GM23248 (cell line): Measurements from ENCODE around the gene SLC8A2. TPM values are rescaled to one million over a fixed set of nuclear protein-coding genes. Genes with fewer than 3 reads are reported as not detected.

Experiments used
- DNase-seq: peaks from one replicate; pipeline ENCODE4 v3.0.0-alpha.2; 2015
- H2AFZ ChIP-seq: fragments of 200-600 bp; sonication (generic); 2 replicates; pipeline ENCODE4 v1.6.1; 2016; ENCODE audit warnings: antibody characterized with exemption
- H3F3A ChIP-seq: fragments of 200-600 bp; sonication (generic); 2 replicates; pipeline ENCODE4 v1.6.1; 2016; ENCODE audit warnings: mild to moderate bottlenecking, antibody characterized with exemption, mixed run types; ENCODE audit not compliant: insufficient read depth
- H3K27ac ChIP-seq: fragments of 200-600 bp; sonication (generic); 2 replicates; pipeline ENCODE4 v1.5.1; 2016; ENCODE audit warnings: mild to moderate bottlenecking
- H3K27me3 ChIP-seq: fragments of 200-600 bp; sonication (generic); replicated peaks from 2 replicates; pipeline ENCODE4 v1.6.1; 2016; ENCODE audit warnings: mild to moderate bottlenecking; ENCODE audit not compliant: insufficient read depth
- H3K36me3 ChIP-seq: fragments of 200-600 bp; sonication (generic); 2 replicates; pipeline ENCODE4 v1.6.1; 2016; ENCODE audit warnings: low read depth, mild to moderate bottlenecking
- H3K4me1 ChIP-seq: fragments of 200-600 bp; sonication (generic); 2 replicates; pipeline ENCODE4 v1.6.1; 2016; ENCODE audit warnings: mild to moderate bottlenecking; ENCODE audit not compliant: insufficient read depth
- H3K4me2 ChIP-seq: fragments of 200-600 bp; sonication (generic); one replicate; pipeline ENCODE4 v1.6.1; 2016; ENCODE audit warnings: mild to moderate bottlenecking; ENCODE audit not compliant: unreplicated experiment
- H3K4me3 ChIP-seq: fragments of 200-600 bp; sonication (generic); 2 replicates; pipeline ENCODE4 v1.5.1; 2016; ENCODE audit warnings: mild to moderate bottlenecking
- H3K79me2 ChIP-seq: fragments of 200-600 bp; sonication (generic); 2 replicates; pipeline ENCODE4 v1.6.1; 2016; ENCODE audit warnings: mild to moderate bottlenecking; ENCODE audit not compliant: insufficient read depth
- H3K9ac ChIP-seq: fragments of 200-600 bp; sonication (generic); 2 replicates; pipeline ENCODE4 v1.6.1; 2016; ENCODE audit warnings: mild to moderate bottlenecking
- H3K9me2 ChIP-seq: fragments of 200-600 bp; sonication (generic); 2 replicates; pipeline ENCODE4 v1.6.1; 2016; ENCODE audit warnings: mixed run types, mild to moderate bottlenecking, moderate library complexity; ENCODE audit not compliant: insufficient read depth
- H3K9me3 ChIP-seq: fragments of 200-600 bp; sonication (generic); one replicate; pipeline ENCODE4 v1.6.1; 2017; ENCODE audit warnings: low read depth
- H4K20me1 ChIP-seq: fragments of 200-600 bp; sonication (generic); 2 replicates; pipeline ENCODE4 v1.6.0; 2016; ENCODE audit not compliant: insufficient read depth
- EZH2 ChIP-seq: fragments of 200-600 bp; sonication (generic); IDR thresholded peaks from 2 replicates; pipeline ENCODE4 v1.6.1; 2018; ENCODE audit warnings: antibody characterized with exemption, mild to moderate bottlenecking; ENCODE audit not compliant: insufficient read depth, poor library complexity, severe bottlenecking
- EZH2phosphoT487 ChIP-seq: fragments of 200-600 bp; sonication (generic); IDR thresholded peaks from 2 replicates; pipeline ENCODE4 v1.6.1; 2018; ENCODE audit warnings: antibody characterized with exemption, moderate library complexity, mild to moderate bottlenecking, low read depth; ENCODE audit not compliant: insufficient read depth
- WGBS, 2 experiments: methylation state at CpG; one replicate each; pipeline ENCODE4 v1.1.6; 2015 to 2017; ENCODE audit warnings: low lambda C conversion rate in 2 of 2, low coverage in 1 of 2; ENCODE audit errors: missing lambda C conversion rate in 2 of 2; 5-methylcytosine and 5-hydroxymethylcytosine counted together
- in situ Hi-C: fragments of 300-500 bp; cut with MboI; formaldehyde crosslinking; loops from 2 replicates; pipeline ENCODE4 v1.15.0; 2020
- polyA plus RNA-seq: library from polyadenylated mRNA; unstranded; fragments of >200 nt; fragmentation: Nextera tagmentation; extraction: Ambion mirVana; gene quantifications from 2 replicates; pipeline ENCODE4 v1.2.1, GENCODE V29; 2016
- total RNA-seq: library from RNA; depleted of rRNA; stranded (reverse); fragments of >200 nt; shearing (Covaris generic); gene quantifications from 2 replicates; pipeline ENCODE4 v1.2.3, GENCODE V29; 2014

The SLC8A2 gene
- total and polyA plus RNA-seq, 2 experiments from 2014 or later = not detected

DNA sequence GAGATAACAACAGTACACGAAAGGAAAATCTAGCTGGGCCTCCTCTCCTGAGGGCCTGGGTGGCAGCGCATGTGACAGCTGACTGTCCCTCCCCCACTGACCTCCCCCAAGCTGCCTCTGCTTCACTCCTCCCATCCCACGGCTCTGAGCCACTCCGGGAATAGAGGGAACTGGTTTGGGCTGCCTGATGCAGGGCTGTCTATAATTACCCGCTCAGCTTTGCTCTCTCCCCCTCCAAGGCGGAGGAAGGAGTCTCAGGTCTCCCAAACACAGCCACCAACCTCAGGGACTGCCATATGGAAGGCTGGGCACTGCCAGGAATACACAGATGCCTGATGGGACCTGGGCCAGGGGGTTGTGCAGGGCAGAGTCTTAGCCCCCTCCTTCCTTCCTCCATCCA lies 35.3 kb upstream of the SLC8A2 start:
- Histone ChIP-seq H3K36me3 (peaks cover 12% of the 10 kb centered on the region; the same call in 1 of the 2 replicates), H3K27ac (no peak overlapping the region), H3K9me3 (no peaks in the 10 kb centered on the region), H3K79me2 (peaks cover 95% of the 10 kb centered on the region), H3K4me3 (no peak overlapping the region), H3F3A (peaks cover 30% of the 10 kb centered on the region), H3K4me1 (peaks cover 23% of the 10 kb centered on the region), H4K20me1 (no peaks in the 10 kb centered on the region), H2AFZ (no peak overlapping the region), H3K9me2 (no peaks in the 10 kb centered on the region), H3K27me3 (no peaks in the 10 kb centered on the region), H3K9ac (no peak overlapping the region), H3K4me2 (no peak overlapping the region)
- no peak for DNase-seq
- TF ChIP-seq EZH2 = no peak
- TF ChIP-seq EZH2phosphoT487 = no peak
- WGBS, 2 experiments = 46 to 47% methylated on average over 6 of the region's 6 CpGs
- in situ Hi-C loops = no loop called here

- H3K4me2 ChIP-seq = no peak overlapping the region
- in situ Hi-C loops = no loop called here
- WGBS, 2 experiments = 86% methylated on average over 8 of the region's 8 CpGs
- H3K36me3 ChIP-seq = peaks cover 12% of the 10 kb centered on the region; the same call in 1 of the 2 replicates
- H3K4me1 ChIP-seq = peaks cover 23% of the 10 kb centered on the region
- H3K9me2 ChIP-seq = no peaks in the 10 kb centered on the region
- no peak overlapping the region for H3K9ac ChIP-seq
- no peaks in the 10 kb centered on the region for H3K27me3 ChIP-seq
- peaks cover 90% of the 10 kb centered on the region for H3K79me2 ChIP-seq
- no peak overlapping the region for H2AFZ ChIP-seq
- no peak overlapping the region for H3K4me3 ChIP-seq
- DNase-seq = no peak
- H3K9me3 ChIP-seq = no peaks in the 10 kb centered on the region
- H4K20me1 ChIP-seq = no peaks in the 10 kb centered on the region
- H3K27ac ChIP-seq = no peak overlapping the region
- TF ChIP-seq EZH2phosphoT487 = no peak
- TF ChIP-seq EZH2 = no peak
- H3F3A ChIP-seq = peaks cover 30% of the 10 kb centered on the region
Observed at GRCh38 chr19:47506459-47506858, 34.8 kb upstream of the SLC8A2 start.

DNA sequence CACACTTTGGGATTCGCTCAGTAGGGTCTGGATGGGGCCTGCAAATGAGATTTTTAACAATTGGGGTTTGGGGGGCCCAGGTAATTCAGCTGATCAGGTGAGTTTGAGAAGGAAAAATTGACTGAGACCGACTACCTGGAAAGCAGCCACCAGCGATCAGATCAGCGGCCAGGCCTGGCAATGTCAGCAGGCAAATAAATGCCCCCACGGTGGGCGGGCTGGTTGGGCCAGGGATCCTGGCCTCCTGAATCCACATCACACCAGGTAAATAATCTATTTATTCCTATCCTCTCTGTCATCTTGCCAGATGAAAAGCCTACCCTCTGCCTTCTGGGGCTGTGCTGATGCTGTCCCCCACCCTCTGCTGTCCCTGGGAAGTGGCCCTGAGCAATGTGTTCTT lies 33.8 kb upstream of the SLC8A2 start:
- no peak for DNase-seq
- Histone ChIP-seq H3K9me2 (no peaks in the 10 kb centered on the region), H3K4me1 (peaks cover 22% of the 10 kb centered on the region), H3K27ac (no peak overlapping the region), H3K36me3 (peaks cover 13% of the 10 kb centered on the region; the same call in 1 of the 2 replicates), H3F3A (peaks cover 35% of the 10 kb centered on the region), H4K20me1 (no peaks in the 10 kb centered on the region), H3K9ac (no peak overlapping the region), H3K4me3 (no peak overlapping the region), H3K27me3 (no peaks in the 10 kb centered on the region), H3K4me2 (no peak overlapping the region), H3K9me3 (no peaks in the 10 kb centered on the region), H3K79me2 (peaks cover 86% of the 10 kb centered on the region), H2AFZ (no peak overlapping the region)
- TF ChIP-seq EZH2 (no peak), EZH2phosphoT487 (no peak)
- in situ Hi-C loops = no loop called here
- 89 to 91% methylated on average over 6 of the region's 6 CpGs for WGBS, 2 experiments

DNA sequence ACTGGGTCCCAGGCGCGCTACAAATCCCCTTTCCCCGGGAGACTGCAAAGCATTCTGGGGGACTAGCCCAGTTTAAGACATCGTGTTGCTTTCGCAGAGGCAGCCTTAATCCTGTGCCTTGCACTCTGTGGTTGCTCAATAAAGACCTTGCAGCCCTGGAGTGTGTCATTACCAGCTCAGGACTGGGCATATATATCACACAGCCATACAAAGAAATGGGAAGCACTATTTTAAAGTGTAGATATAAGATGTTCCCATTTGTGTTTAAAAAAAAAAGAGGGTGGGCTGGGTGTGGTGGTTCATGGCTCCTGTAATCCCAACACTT lies 32.1 kb upstream of the SLC8A2 start:
- Histone ChIP-seq H3K4me3 (no peak overlapping the region), H3K9me3 (no peaks in the 10 kb centered on the region), H3K27me3 (no peaks in the 10 kb centered on the region), H3K79me2 (peaks cover 86% of the 10 kb centered on the region), H3F3A (peaks cover 35% of the 10 kb centered on the region), H4K20me1 (no peaks in the 10 kb centered on the region), H3K27ac (no peak overlapping the region), H3K4me1 (peaks cover 15% of the 10 kb centered on the region), H3K36me3 (peaks cover 13% of the 10 kb centered on the region; the same call in 1 of the 2 replicates), H3K9me2 (no peaks in the 10 kb centered on the region), H2AFZ (no peak overlapping the region), H3K9ac (no peak overlapping the region), H3K4me2 (no peak overlapping the region)
- no peak for DNase-seq
- TF ChIP-seq EZH2 (no peak), EZH2phosphoT487 (no peak)
- in situ Hi-C loops = no loop called here
- 79% methylated on average over 5 of the region's 5 CpGs for WGBS, 2 experiments
